ENCODE measurements around the gene IRF5.

DNA sequence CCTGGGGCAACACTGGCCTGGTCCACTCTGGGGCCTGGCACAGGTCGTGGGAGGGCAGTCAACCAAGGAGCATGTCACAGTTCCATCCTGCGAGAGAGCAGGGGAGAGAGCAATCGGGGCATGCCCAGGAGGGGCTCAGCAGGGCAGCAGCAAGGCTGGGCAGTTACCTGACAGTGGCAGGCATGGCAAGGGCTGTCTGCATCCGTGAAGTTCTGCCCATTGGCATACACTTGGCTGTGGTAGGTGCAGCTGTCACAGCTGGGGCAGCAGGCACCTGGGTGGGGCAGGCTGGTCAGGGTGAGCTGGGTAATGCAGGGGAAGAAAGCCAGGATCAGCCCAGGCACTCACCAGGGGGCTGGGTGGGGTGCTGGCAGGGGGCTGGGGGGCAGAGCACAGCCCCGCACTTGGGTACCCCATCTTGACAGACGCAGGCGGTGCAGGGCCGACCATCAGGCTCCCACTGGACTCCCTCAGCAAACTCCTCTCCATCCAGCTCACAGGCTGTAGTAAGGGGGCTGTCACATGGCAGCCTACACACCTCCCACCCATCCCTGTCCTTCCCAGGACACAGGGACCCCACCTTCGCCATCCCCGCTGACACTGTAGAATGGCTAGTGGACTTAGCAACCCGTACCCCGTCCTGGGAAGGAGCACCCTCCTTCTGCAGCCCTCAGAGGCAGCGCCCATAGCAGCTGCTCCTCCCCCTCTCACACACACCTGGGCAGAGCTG, 45.0 kb upstream of the IRF5 start:
- no peak for TF ChIP-seq POLR2A (IDR thresholded peaks at IDR 0.05)
- TF ChIP-seq, protein P1, sequence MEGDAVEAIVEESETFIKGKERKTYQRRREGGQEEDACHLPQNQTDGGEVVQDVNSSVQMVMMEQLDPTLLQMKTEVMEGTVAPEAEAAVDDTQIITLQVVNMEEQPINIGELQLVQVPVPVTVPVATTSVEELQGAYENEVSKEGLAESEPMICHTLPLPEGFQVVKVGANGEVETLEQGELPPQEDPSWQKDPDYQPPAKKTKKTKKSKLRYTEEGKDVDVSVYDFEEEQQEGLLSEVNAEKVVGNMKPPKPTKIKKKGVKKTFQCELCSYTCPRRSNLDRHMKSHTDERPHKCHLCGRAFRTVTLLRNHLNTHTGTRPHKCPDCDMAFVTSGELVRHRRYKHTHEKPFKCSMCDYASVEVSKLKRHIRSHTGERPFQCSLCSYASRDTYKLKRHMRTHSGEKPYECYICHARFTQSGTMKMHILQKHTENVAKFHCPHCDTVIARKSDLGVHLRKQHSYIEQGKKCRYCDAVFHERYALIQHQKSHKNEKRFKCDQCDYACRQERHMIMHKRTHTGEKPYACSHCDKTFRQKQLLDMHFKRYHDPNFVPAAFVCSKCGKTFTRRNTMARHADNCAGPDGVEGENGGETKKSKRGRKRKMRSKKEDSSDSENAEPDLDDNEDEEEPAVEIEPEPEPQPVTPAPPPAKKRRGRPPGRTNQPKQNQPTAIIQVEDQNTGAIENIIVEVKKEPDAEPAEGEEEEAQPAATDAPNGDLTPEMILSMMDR (IDR thresholded peaks at IDR 0.05) = no peak
